ENCODE data around the gene BEND2.

The BEND2 gene

DNA sequence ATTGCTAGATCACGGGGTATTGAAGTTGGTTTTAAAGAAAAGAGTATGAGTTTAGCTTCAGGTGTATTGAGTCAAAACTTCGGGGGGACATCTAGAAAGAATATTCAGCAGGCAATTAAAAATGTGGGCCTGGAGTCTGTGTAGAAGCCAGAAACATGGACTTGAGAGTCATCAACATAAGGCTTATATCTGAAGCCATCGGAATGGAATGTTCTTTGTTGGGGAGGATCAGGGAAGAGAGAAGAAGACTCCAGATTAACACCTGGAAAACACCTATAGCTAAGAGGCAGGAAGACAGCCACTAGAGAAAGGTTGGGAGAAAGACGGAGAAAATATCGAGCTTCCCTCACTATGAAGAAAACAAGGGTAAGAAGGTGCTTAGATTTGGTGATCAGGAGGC is 69.5 kb downstream of the BEND2 start:
- Histone ChIP-seq H3K27me3 (replicated peaks; ENCODE audit: control insufficient read depth, insufficient read depth, low read length, poor library complexity, severe bottlenecking) (no peaks in the 10 kb centered on the region), H3K27ac (ENCODE audit: insufficient read depth, low read length, poor library complexity, severe bottlenecking) (no peak overlapping the region), H3K9me3 (ENCODE audit: control insufficient read depth, low read length) (no peaks in the 10 kb centered on the region), H3K4me1 (ENCODE audit: control insufficient read depth, insufficient read depth, low read length, poor library complexity, severe bottlenecking) (no peaks in the 10 kb centered on the region), H3K36me3 (ENCODE audit: control insufficient read depth, insufficient read depth, low read length) (no peaks in the 10 kb centered on the region), H3K4me3 (ENCODE audit: insufficient read depth, low read depth, low read length, poor library complexity, severe bottlenecking) (no peak overlapping the region)
- no peak for DNase-seq

DNA sequence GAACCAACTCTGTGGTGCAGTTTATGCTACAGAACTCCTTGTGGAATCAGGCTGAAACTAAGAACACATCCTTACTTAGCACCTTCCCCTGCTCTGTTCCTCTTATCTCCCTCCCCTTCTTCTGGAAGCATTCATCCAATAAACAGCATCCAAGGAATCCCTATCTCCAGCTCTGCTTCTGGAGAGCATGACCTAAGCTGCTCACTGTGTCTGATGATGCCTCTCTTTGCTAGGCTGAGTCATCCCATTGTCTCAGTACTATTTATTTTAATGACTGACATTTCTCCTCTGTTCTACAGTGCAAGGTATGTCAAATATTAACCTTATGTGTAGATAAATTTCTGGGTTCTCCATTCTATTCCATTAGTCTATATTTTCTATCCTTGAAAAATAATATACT is 71.2 kb downstream of the BEND2 start:
- no peak for DNase-seq
- Histone ChIP-seq H3K36me3 (ENCODE audit: control insufficient read depth, insufficient read depth, low read length) (no peaks in the 10 kb centered on the region), H3K4me1 (ENCODE audit: control insufficient read depth, insufficient read depth, low read length, poor library complexity, severe bottlenecking) (no peaks in the 10 kb centered on the region), H3K27me3 (replicated peaks; ENCODE audit: control insufficient read depth, insufficient read depth, low read length, poor library complexity, severe bottlenecking) (no peaks in the 10 kb centered on the region), H3K4me3 (ENCODE audit: insufficient read depth, low read depth, low read length, poor library complexity, severe bottlenecking) (no peak overlapping the region), H3K9me3 (ENCODE audit: control insufficient read depth, low read length) (no peaks in the 10 kb centered on the region), H3K27ac (ENCODE audit: insufficient read depth, low read length, poor library complexity, severe bottlenecking) (no peak overlapping the region)

DNA sequence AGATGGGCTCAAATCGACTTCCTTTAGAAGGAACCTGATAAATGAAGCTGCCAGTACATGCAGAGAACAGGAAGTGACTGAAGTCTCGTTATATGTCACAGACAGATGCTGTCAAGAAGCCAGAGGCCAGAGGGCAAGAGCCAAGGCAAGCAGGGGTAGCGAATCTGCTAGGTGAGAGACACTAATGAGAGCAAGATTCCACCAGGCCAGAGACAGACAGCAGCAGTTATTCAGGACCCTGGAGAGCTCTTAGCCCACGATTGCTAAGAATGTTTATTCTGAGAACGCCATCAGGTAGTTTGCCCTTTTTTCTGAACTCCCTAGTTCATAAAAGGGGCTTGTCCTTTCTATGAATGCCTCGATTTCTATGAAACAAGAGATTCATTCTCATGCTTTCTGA is 73.7 kb downstream of the BEND2 start:
- Histone ChIP-seq H3K27me3 (replicated peaks; ENCODE audit: control insufficient read depth, insufficient read depth, low read length, poor library complexity, severe bottlenecking) (no peaks in the 10 kb centered on the region), H3K9me3 (ENCODE audit: control insufficient read depth, low read length) (no peaks in the 10 kb centered on the region), H3K36me3 (ENCODE audit: control insufficient read depth, insufficient read depth, low read length) (no peaks in the 10 kb centered on the region), H3K27ac (ENCODE audit: insufficient read depth, low read length, poor library complexity, severe bottlenecking) (no peak overlapping the region), H3K4me3 (ENCODE audit: insufficient read depth, low read depth, low read length, poor library complexity, severe bottlenecking) (no peak overlapping the region), H3K4me1 (ENCODE audit: control insufficient read depth, insufficient read depth, low read length, poor library complexity, severe bottlenecking) (no peaks in the 10 kb centered on the region)
- no peak for DNase-seq

DNA sequence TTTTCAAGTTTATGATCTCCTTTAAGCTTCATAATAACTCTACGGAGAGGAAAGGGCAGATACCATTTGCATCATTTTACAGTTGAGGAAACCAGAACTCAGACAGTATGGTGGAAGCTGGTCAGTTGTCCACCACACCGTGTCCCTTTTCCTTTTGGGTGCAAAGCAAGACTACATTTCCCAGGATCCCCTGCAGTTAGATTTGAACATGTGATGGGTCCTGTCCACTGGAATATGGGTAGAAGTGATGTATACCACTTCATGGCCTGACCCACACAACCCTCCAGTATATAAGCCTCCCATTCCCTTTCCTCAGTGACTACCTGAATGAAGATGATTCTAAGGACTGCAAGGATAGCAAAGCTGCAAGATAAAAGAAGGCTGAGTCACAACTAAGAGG is 74.7 kb downstream of the BEND2 start:
- no peaks in the 10 kb centered on the region for H3K4me1 ChIP-seq (ENCODE audit: control insufficient read depth, insufficient read depth, low read length, poor library complexity, severe bottlenecking)
- H3K9me3 ChIP-seq (ENCODE audit: control insufficient read depth, low read length): no peaks in the 10 kb centered on the region
- H3K27me3 ChIP-seq (replicated peaks; ENCODE audit: control insufficient read depth, insufficient read depth, low read length, poor library complexity, severe bottlenecking): no peaks in the 10 kb centered on the region
- no peak for DNase-seq
- no peak overlapping the region for H3K4me3 ChIP-seq (ENCODE audit: insufficient read depth, low read depth, low read length, poor library complexity, severe bottlenecking)
- H3K36me3 ChIP-seq (ENCODE audit: control insufficient read depth, insufficient read depth, low read length): no peaks in the 10 kb centered on the region
- H3K27ac ChIP-seq (ENCODE audit: insufficient read depth, low read length, poor library complexity, severe bottlenecking): no peak overlapping the region

DNA sequence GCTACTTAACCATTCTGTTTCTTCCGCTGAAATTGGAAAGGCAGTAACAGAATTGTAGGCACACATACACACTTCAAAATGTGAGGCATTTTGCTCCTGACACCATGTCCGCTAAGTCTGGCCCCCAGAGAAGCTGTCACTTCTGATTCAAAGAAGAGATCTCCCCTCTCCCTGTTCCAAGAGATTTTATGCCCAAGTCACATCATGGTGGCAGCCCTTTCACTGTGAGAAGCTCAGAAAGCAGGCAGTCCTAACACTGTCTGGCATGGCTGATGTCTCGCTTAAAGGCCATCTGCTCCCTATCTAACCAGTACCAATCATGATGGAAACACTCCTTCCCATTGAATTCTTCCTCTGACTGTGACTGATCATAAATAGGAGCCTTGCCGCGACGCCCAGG is 83.9 kb downstream of the BEND2 start:
- H3K4me3 ChIP-seq (ENCODE audit: insufficient read depth, low read depth, low read length, poor library complexity, severe bottlenecking): no peak overlapping the region
- no peaks in the 10 kb centered on the region for H3K27me3 ChIP-seq (replicated peaks; ENCODE audit: control insufficient read depth, insufficient read depth, low read length, poor library complexity, severe bottlenecking)
- no peaks in the 10 kb centered on the region for H3K4me1 ChIP-seq (ENCODE audit: control insufficient read depth, insufficient read depth, low read length, poor library complexity, severe bottlenecking)
- DNase-seq: no peak
- H3K27ac ChIP-seq (ENCODE audit: insufficient read depth, low read length, poor library complexity, severe bottlenecking): no peak overlapping the region
- no peaks in the 10 kb centered on the region for H3K9me3 ChIP-seq (ENCODE audit: control insufficient read depth, low read length)
- no peaks in the 10 kb centered on the region for H3K36me3 ChIP-seq (ENCODE audit: control insufficient read depth, insufficient read depth, low read length)

DNA sequence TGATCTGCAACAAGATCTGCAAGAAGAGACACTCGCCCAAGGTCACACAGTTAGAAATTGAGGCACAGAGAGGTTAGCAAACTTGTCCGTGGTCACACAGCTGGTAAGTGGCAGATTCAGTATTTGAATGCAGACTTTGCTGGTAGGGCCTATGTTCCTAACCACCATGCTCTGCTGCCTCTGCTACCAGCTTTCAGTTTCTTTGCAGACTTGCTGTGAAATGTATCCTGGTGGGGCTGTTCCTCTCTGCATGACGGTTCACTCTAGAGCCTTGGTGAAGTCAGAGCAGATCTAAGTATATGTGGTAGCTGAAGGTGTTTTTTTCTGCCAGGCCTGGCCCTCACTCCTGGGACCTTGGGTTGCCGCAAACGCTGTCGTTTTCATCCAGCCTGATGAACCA is 87.1 kb downstream of the BEND2 start:
- Histone ChIP-seq H3K9me3 (ENCODE audit: control insufficient read depth, low read length) (no peaks in the 10 kb centered on the region), H3K4me1 (ENCODE audit: control insufficient read depth, insufficient read depth, low read length, poor library complexity, severe bottlenecking) (no peaks in the 10 kb centered on the region), H3K27ac (ENCODE audit: insufficient read depth, low read length, poor library complexity, severe bottlenecking) (no peak overlapping the region), H3K36me3 (ENCODE audit: control insufficient read depth, insufficient read depth, low read length) (no peaks in the 10 kb centered on the region), H3K27me3 (replicated peaks; ENCODE audit: control insufficient read depth, insufficient read depth, low read length, poor library complexity, severe bottlenecking) (no peaks in the 10 kb centered on the region), H3K4me3 (ENCODE audit: insufficient read depth, low read depth, low read length, poor library complexity, severe bottlenecking) (no peak overlapping the region)
- no peak for DNase-seq

DNA sequence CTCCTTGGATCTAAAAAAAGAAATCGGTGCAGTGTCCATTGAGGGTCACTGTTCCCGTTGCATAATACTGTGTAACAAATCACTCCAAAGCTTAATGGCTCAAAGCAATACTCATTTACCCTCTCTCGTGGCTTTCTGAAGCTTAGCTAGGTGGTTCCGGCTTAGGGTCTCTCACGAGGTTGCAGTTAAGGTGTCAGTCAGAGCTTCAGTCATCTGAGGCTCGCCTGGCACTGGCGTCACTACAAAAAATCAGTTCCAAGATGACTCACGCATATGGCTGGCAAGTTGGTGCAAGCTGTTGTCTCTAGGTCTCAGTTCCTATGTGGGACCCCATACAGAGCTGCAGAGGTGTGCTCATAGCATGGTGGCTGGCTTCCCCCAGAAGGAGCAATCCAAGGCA is 91.0 kb downstream of the BEND2 start:
- Histone ChIP-seq H3K4me1 (ENCODE audit: control insufficient read depth, insufficient read depth, low read length, poor library complexity, severe bottlenecking) (no peaks in the 10 kb centered on the region), H3K27me3 (replicated peaks; ENCODE audit: control insufficient read depth, insufficient read depth, low read length, poor library complexity, severe bottlenecking) (no peaks in the 10 kb centered on the region), H3K27ac (ENCODE audit: insufficient read depth, low read length, poor library complexity, severe bottlenecking) (no peak overlapping the region), H3K36me3 (ENCODE audit: control insufficient read depth, insufficient read depth, low read length) (no peaks in the 10 kb centered on the region), H3K4me3 (ENCODE audit: insufficient read depth, low read depth, low read length, poor library complexity, severe bottlenecking) (no peak overlapping the region), H3K9me3 (ENCODE audit: control insufficient read depth, low read length) (no peaks in the 10 kb centered on the region)
- DNase-seq: no peak

DNA sequence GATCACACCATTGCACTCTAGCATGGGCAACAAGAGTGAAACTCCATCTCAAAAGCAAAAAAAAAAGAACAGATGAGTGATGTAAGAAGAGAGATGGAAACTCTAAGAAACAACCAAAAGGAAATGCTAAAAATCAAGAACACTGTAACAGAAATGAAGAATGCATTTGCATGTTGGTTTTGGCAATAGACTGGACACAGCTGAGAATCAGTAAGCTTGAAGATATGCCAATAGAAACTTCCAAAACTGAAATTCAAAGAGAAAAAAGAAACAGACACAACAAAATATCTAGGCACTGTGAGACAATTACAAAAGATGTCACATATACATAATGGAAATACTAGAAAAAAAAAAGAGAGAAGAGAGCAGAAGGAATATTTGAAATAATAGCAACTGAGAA is 93.7 kb downstream of the BEND2 start:
- H3K9me3 ChIP-seq (ENCODE audit: control insufficient read depth, low read length): no peaks in the 10 kb centered on the region
- no peak overlapping the region for H3K4me3 ChIP-seq (ENCODE audit: insufficient read depth, low read depth, low read length, poor library complexity, severe bottlenecking)
- H3K36me3 ChIP-seq (ENCODE audit: control insufficient read depth, insufficient read depth, low read length): no peaks in the 10 kb centered on the region
- no peaks in the 10 kb centered on the region for H3K4me1 ChIP-seq (ENCODE audit: control insufficient read depth, insufficient read depth, low read length, poor library complexity, severe bottlenecking)
- no peak for DNase-seq
- no peaks in the 10 kb centered on the region for H3K27me3 ChIP-seq (replicated peaks; ENCODE audit: control insufficient read depth, insufficient read depth, low read length, poor library complexity, severe bottlenecking)
- no peak overlapping the region for H3K27ac ChIP-seq (ENCODE audit: insufficient read depth, low read length, poor library complexity, severe bottlenecking)

DNA sequence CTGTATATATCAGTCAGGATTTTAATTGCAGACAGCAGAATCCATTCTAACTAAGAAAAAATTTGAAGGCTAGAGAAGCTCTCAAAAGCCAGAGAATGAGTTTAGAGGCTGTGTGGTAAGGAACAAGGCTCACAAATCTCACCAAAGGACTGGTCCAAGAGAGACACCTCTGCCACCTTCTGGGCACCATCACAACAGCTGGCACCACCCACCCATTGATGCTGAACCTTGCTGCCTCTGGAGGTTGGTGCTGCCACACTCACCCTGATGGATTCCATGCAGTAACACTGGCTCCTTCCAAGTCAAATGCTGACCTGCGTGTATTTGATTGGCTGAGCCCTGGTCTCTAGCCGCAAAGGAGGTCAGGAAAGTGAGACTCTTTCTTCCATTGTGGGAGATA is 100.8 kb downstream of the BEND2 start:
- Histone ChIP-seq H3K36me3 (ENCODE audit: control insufficient read depth, insufficient read depth, low read length) (no peaks in the 10 kb centered on the region), H3K4me3 (ENCODE audit: insufficient read depth, low read depth, low read length, poor library complexity, severe bottlenecking) (no peak overlapping the region), H3K4me1 (ENCODE audit: control insufficient read depth, insufficient read depth, low read length, poor library complexity, severe bottlenecking) (no peaks in the 10 kb centered on the region), H3K27ac (ENCODE audit: insufficient read depth, low read length, poor library complexity, severe bottlenecking) (no peak overlapping the region), H3K27me3 (replicated peaks; ENCODE audit: control insufficient read depth, insufficient read depth, low read length, poor library complexity, severe bottlenecking) (no peaks in the 10 kb centered on the region), H3K9me3 (ENCODE audit: control insufficient read depth, low read length) (no peaks in the 10 kb centered on the region)
- no peak for DNase-seq
